H9 (cell line): Measurements from ENCODE around the gene CXCL1. TPM values are rescaled to one million over a fixed set of nuclear protein-coding genes. Genes with fewer than 3 reads are reported as not detected.
A peak's percentile ranks its signal among the peaks of the same experiment; 100 is the strongest.

Experiments used
- DNase-seq: peaks from one replicate; pipeline ENCODE4 v3.0.0-alpha.2; 2017
- H2AFZ ChIP-seq: one replicate; pipeline ENCODE4 v1.6.1; 2013; ENCODE audit warnings: mild to moderate bottlenecking, low read length, control low read depth, moderate library complexity
- H2AK5ac ChIP-seq: 2 replicates; pipeline ENCODE4 v1.6.1; 2013; ENCODE audit warnings: low read length, control low read depth, mixed read lengths; ENCODE audit not compliant: insufficient read length
- H2BK120ac ChIP-seq: one replicate; pipeline ENCODE4 v1.6.1; 2013; ENCODE audit warnings: low read depth, mild to moderate bottlenecking, low read length, control low read depth, inconsistent platforms; ENCODE audit not compliant: poor library complexity, severe bottlenecking
- H2BK12ac ChIP-seq: 2 replicates; pipeline ENCODE4 v1.6.1; 2013; ENCODE audit warnings: low read length, control low read depth, mixed read lengths, low read depth; ENCODE audit not compliant: insufficient read length
- H2BK15ac ChIP-seq: 2 replicates; pipeline ENCODE4 v1.6.1; 2013; ENCODE audit warnings: low read depth, low read length, control low read depth
- H2BK20ac ChIP-seq: one replicate; pipeline ENCODE4 v1.6.1; 2013; ENCODE audit warnings: low read depth, mild to moderate bottlenecking, low read length, control low read depth, inconsistent platforms; ENCODE audit not compliant: poor library complexity, severe bottlenecking
- H2BK5ac ChIP-seq: 2 replicates; pipeline ENCODE4 v1.6.1; 2013; ENCODE audit warnings: low read length, control low read depth, mixed read lengths; ENCODE audit not compliant: insufficient read length
- H3K14ac ChIP-seq: 2 replicates; pipeline ENCODE4 v1.6.1; 2013; ENCODE audit warnings: low read length, control low read depth; ENCODE audit not compliant: insufficient read depth
- H3K18ac ChIP-seq: 2 replicates; pipeline ENCODE4 v1.6.1; 2013; ENCODE audit warnings: low read depth, mild to moderate bottlenecking, mixed read lengths, low read length, control low read depth; ENCODE audit not compliant: insufficient read length
- H3K23ac ChIP-seq: 2 replicates; pipeline ENCODE4 v1.6.1; 2013; ENCODE audit warnings: low read length, control low read depth, mixed read lengths, low read depth; ENCODE audit not compliant: insufficient read length
- H3K23me2 ChIP-seq: 2 replicates; pipeline ENCODE4 v1.6.1; 2013; ENCODE audit warnings: low read depth, mild to moderate bottlenecking, mixed read lengths, low read length, control low read depth; ENCODE audit not compliant: insufficient read length, poor library complexity, severe bottlenecking
- H3K27ac ChIP-seq: 2 replicates; pipeline ENCODE4 v1.5.1; 2013; ENCODE audit warnings: low read length, control low read depth, mixed read lengths, low read depth; ENCODE audit not compliant: insufficient read length
- H3K27me3 ChIP-seq: 2 replicates; pipeline ENCODE4 v1.6.1; 2013; ENCODE audit warnings: low read length, control low read depth, inconsistent platforms; ENCODE audit not compliant: insufficient read depth
- H3K4ac ChIP-seq: 2 replicates; pipeline ENCODE4 v1.6.1; 2013; ENCODE audit warnings: low read depth, mild to moderate bottlenecking, control low read depth, inconsistent platforms, low read length, moderate library complexity
- H3K4me1 ChIP-seq: 2 replicates; pipeline ENCODE4 v1.6.1; 2013; ENCODE audit warnings: low read length, control low read depth, inconsistent platforms; ENCODE audit not compliant: insufficient read depth
- H3K4me2 ChIP-seq: 2 replicates; pipeline ENCODE4 v1.6.1; 2013; ENCODE audit warnings: low read length, control low read depth, mixed read lengths; ENCODE audit not compliant: insufficient read length, insufficient read depth
- H3K56ac ChIP-seq: 2 replicates; pipeline ENCODE4 v1.6.1; 2013; ENCODE audit warnings: low read depth, mild to moderate bottlenecking, mixed read lengths, low read length, control low read depth; ENCODE audit not compliant: insufficient read length
- H3K79me1 ChIP-seq: 2 replicates; pipeline ENCODE4 v1.6.1; 2013; ENCODE audit warnings: low read depth, mild to moderate bottlenecking, moderate library complexity, low read length, control low read depth, inconsistent platforms; ENCODE audit not compliant: insufficient read depth, poor library complexity, severe bottlenecking
- H3K79me2 ChIP-seq: 2 replicates; pipeline ENCODE4 v1.6.1; 2013; ENCODE audit warnings: low read length, control low read depth, inconsistent platforms; ENCODE audit not compliant: insufficient read depth
- H3K9ac ChIP-seq: 2 replicates; pipeline ENCODE4 v1.6.1; 2013; ENCODE audit warnings: low read length, control low read depth, mixed read lengths; ENCODE audit not compliant: insufficient read length; ENCODE audit errors: extremely low read depth
- H3K9me3 ChIP-seq: one replicate; pipeline ENCODE4 v1.6.1; 2013; ENCODE audit warnings: low read depth, low read length, inconsistent platforms; ENCODE audit not compliant: control insufficient read depth
- H3T11ph ChIP-seq: one replicate; pipeline ENCODE4 v1.6.1; 2013; ENCODE audit warnings: mild to moderate bottlenecking, low read length, control low read depth, inconsistent platforms
- H4K20me1 ChIP-seq: one replicate; pipeline ENCODE4 v1.6.1; 2013; ENCODE audit not compliant: control insufficient read depth, insufficient read length, insufficient read depth
- H4K5ac ChIP-seq: 2 replicates; pipeline ENCODE4 v1.6.1; 2013; ENCODE audit warnings: low read depth, mild to moderate bottlenecking, mixed read lengths, low read length, control low read depth; ENCODE audit not compliant: insufficient read length
- H4K8ac ChIP-seq: replicated peaks from 2 replicates; pipeline ENCODE4 v1.6.1; 2013; ENCODE audit warnings: low read length, control low read depth, mixed read lengths, low read depth; ENCODE audit not compliant: insufficient read length
- H4K91ac ChIP-seq: 2 replicates; pipeline ENCODE4 v1.6.1; 2013; ENCODE audit warnings: low read depth, mild to moderate bottlenecking, moderate library complexity, mixed read lengths, low read length, control low read depth; ENCODE audit not compliant: insufficient read length
- H3K27ac Mint-ChIP-seq, 3 experiments: 2 replicates in 2 of 3; 3 replicates in 1 of 3; pipeline ENCODE4 v1.8.0; 2020 to 2021; ENCODE audit warnings: mixed read lengths in 3 of 3, mild to moderate bottlenecking in 1 of 3, moderate library complexity in 1 of 3
- H3K27me3 Mint-ChIP-seq: 2 replicates; pipeline ENCODE4 v1.8.0; 2021; ENCODE audit warnings: low read depth, mild to moderate bottlenecking, moderate library complexity, mixed read lengths
- H3K36me3 Mint-ChIP-seq, 3 experiments: 2 replicates in 2 of 3; 3 replicates in 1 of 3; pipeline ENCODE4 v1.8.0; 2020 to 2021; ENCODE audit warnings: low read depth in 3 of 3, mixed read lengths in 3 of 3; ENCODE audit not compliant: insufficient read depth in 1 of 3
- H3K4me1 Mint-ChIP-seq, 2 experiments: 2 replicates each; pipeline ENCODE4 v1.8.0; 2020; ENCODE audit warnings: mixed read lengths in 2 of 2
- H3K4me3 Mint-ChIP-seq, 2 experiments: 2 replicates in 1 of 2; 3 replicates in 1 of 2; pipeline ENCODE4 v1.8.0; 2020 to 2021; ENCODE audit warnings: mild to moderate bottlenecking in 2 of 2, mixed read lengths in 2 of 2, moderate library complexity in 1 of 2
- H3K9me3 Mint-ChIP-seq, 2 experiments: 2 replicates in 1 of 2; 3 replicates in 1 of 2; pipeline ENCODE4 v1.8.0; 2020; ENCODE audit warnings: mild to moderate bottlenecking in 2 of 2, mixed read lengths in 2 of 2, moderate library complexity in 1 of 2
- WGBS: extraction: QIAGEN DNeasy Blood & Tissue Kit; methylation state at CpG from one replicate; pipeline ENCODE4 v1.1.7; 2013; ENCODE audit warnings: missing lambda C conversion rate, low lambda C conversion rate, mixed read lengths; ENCODE audit not compliant: insufficient read length; ENCODE audit errors: extremely low coverage; 5-methylcytosine and 5-hydroxymethylcytosine counted together
- total RNA-seq: library from RNA; stranded (reverse); gene quantifications from 2 replicates; pipeline ENCODE4 v1.2.1, GENCODE V29; 2021
- TF ChIP-seq, protein P1 (sequence below): fragments of 200-600 bp; sonication (generic); conservative IDR thresholded peaks from 3 replicates; pipeline ENCODE4 v1.8.0; 2021; ENCODE audit warnings: antibody characterized with exemption, mild to moderate bottlenecking

Gene CXCL1
- total RNA-seq, 1 experiment from 2014 or later = 0.20 TPM

- Histone ChIP-seq H3K27ac (no peak overlapping the region), H2BK120ac (no peak overlapping the region), H4K20me1 (no peaks in the 10 kb centered on the region), H3K23me2 (peaks cover 12% of the 10 kb centered on the region), H3K4me1 (0 out of 2 replicates have a peak, but pooled peaks cover 2% of the 10 kb centered on the region), H2AFZ (no peak overlapping the region), H3K23ac (no peak overlapping the region), H3K27me3 (no peaks in the 10 kb centered on the region; the same call in 1 of the 2 replicates), H2BK5ac (no peak overlapping the region), H3K56ac (no peak overlapping the region), H3K4ac (no peak overlapping the region), H3K9me3 (no peaks in the 10 kb centered on the region), H4K8ac (no peak overlapping the region), H2BK12ac (no peak overlapping the region), H3K79me2 (no peaks in the 10 kb centered on the region), H2BK15ac (no peak overlapping the region), H3K4me2 (no peak overlapping the region), H3K9ac (no peak overlapping the region), H3T11ph (no peak overlapping the region), H3K14ac (no peak overlapping the region; the same call in 1 of the 2 replicates), H3K79me1 (no peaks in the 10 kb centered on the region), H4K91ac (no peak overlapping the region), H2BK20ac (no peak overlapping the region), H2AK5ac (no peak overlapping the region), H4K5ac (no peak overlapping the region), H3K18ac (no peak overlapping the region)
- DNase-seq = no peak
- Mint-ChIP-seq H3K36me3 (no peaks in the 10 kb centered on the region), H3K27ac (peak overlapping the region in 1 of 3 experiments; percentile 44; a peak in 1 of 7 replicates), H3K9me3 (no peaks in the 10 kb centered on the region; a peak in 1 of 5 replicates), H3K27me3 (peaks cover 22% of the 10 kb centered on the region), H3K4me3 (no peak overlapping the region), H3K4me1 (peaks cover 17 to 18% of the 10 kb centered on the region in 2 experiments)
- TF ChIP-seq, protein P1, sequence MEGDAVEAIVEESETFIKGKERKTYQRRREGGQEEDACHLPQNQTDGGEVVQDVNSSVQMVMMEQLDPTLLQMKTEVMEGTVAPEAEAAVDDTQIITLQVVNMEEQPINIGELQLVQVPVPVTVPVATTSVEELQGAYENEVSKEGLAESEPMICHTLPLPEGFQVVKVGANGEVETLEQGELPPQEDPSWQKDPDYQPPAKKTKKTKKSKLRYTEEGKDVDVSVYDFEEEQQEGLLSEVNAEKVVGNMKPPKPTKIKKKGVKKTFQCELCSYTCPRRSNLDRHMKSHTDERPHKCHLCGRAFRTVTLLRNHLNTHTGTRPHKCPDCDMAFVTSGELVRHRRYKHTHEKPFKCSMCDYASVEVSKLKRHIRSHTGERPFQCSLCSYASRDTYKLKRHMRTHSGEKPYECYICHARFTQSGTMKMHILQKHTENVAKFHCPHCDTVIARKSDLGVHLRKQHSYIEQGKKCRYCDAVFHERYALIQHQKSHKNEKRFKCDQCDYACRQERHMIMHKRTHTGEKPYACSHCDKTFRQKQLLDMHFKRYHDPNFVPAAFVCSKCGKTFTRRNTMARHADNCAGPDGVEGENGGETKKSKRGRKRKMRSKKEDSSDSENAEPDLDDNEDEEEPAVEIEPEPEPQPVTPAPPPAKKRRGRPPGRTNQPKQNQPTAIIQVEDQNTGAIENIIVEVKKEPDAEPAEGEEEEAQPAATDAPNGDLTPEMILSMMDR = no peak
- WGBS = no CpG with 5 or more reads among the region's 8 CpGs
Measured at GRCh38 chr4:73864961-73865360, 4.2 kb upstream of the CXCL1 start.
